ENCODE measurements around the gene FXR1.

DNA sequence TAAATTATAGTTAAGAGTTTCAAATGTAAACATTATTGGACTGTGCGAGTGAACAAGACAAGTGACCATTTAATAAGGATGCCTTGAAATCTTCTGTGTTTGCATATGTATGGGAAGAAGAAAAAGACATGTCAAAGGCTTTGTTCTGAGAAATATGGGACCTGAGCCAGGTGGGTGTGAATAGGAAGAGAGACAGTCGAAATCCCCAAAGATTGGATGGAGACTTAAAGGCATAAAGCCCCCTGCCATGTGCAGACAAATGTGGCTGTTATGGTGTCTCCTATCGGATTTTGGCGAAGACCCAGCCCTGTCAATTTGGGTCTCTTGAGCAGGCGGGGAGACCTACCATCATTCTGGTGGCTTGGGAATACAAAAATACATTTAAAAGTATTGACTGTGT is 16.9 kb downstream of the FXR1 start:
- TF ChIP-seq, protein P1, sequence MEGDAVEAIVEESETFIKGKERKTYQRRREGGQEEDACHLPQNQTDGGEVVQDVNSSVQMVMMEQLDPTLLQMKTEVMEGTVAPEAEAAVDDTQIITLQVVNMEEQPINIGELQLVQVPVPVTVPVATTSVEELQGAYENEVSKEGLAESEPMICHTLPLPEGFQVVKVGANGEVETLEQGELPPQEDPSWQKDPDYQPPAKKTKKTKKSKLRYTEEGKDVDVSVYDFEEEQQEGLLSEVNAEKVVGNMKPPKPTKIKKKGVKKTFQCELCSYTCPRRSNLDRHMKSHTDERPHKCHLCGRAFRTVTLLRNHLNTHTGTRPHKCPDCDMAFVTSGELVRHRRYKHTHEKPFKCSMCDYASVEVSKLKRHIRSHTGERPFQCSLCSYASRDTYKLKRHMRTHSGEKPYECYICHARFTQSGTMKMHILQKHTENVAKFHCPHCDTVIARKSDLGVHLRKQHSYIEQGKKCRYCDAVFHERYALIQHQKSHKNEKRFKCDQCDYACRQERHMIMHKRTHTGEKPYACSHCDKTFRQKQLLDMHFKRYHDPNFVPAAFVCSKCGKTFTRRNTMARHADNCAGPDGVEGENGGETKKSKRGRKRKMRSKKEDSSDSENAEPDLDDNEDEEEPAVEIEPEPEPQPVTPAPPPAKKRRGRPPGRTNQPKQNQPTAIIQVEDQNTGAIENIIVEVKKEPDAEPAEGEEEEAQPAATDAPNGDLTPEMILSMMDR (IDR thresholded peaks at IDR 0.05; ENCODE audit: borderline replicate concordance, extremely low read depth, low read length, poor library complexity, severe bottlenecking): no peak
- TF ChIP-seq EZH2 (IDR thresholded peaks at IDR 0.05; ENCODE audit: borderline replicate concordance, low read depth, low read length, severe bottlenecking): no peak

Measured in DND-41 (cell line).